ENCODE data around the gene C10orf90.

The C10orf90 gene

GRCh38 chr10:126536656-126537055 lies 133.8 kb downstream of the C10orf90 start:
- no peak for DNase-seq

DNA sequence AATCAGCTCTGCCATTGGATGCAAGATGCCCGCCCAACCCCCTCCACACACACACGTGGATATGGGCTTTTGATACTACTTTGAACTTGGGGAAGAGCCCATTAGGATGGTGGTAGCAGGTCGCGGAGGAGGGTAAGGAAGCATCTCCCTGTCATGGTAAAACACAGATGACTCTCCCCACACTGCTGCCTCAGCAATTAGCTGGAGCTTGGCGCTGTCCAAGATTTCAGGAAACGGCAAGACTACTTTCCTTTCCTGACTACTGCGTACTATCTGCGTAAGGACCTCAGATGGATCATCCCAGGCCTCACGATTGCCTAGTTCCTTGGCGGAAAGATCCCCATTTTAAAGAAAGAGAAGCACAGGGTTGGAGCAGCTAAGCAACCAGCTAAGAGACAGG lies 134.3 kb downstream of the C10orf90 start:
- DNase-seq, result no peak

DNA sequence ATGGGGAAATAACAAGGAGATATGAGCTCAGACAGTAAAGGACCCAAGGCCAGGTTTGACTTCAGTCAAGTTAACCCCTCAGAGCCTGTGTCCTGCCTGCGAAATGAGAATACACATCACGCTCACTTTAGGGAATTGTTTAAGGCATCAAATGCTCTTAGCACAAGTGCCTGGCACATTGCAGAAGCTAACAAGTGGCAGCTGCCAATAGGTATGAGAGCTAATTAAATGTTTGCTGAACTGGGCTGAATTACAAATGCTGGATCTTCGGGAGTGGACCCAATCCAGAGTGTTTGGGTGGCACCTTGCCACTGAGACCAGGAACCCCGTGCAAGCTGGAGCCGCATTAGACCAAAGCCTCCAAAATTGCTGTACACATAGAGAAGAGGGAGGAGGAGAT lies 136.8 kb downstream of the C10orf90 start:
- DNase-seq, result no peak

DNA sequence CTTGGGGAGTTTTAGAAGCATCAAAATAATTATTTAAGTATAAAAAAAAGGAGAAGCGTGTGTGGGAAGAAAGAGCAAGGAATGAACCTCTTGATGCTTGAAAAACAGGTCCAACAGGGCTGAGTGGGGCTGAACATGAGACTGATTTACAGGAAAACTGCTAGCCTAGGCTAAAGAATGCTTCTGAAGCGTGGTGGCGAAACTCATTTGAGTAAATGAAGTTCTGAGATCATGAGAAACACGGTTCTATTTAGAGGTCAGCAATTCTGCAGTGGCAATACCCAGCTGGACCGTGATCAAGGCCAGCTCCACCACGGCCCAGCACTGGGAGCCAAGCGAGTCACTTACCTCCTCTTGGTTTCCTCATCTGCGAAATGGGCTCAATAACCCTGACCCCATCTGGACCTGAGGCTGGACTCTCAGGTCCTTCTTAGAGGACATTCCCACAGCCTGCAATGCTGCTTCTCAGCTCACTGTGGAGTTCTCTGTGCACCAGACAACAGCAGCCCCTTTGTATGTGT lies 142.1 kb downstream of the C10orf90 start:
- DNase-seq, result no peak

DNA sequence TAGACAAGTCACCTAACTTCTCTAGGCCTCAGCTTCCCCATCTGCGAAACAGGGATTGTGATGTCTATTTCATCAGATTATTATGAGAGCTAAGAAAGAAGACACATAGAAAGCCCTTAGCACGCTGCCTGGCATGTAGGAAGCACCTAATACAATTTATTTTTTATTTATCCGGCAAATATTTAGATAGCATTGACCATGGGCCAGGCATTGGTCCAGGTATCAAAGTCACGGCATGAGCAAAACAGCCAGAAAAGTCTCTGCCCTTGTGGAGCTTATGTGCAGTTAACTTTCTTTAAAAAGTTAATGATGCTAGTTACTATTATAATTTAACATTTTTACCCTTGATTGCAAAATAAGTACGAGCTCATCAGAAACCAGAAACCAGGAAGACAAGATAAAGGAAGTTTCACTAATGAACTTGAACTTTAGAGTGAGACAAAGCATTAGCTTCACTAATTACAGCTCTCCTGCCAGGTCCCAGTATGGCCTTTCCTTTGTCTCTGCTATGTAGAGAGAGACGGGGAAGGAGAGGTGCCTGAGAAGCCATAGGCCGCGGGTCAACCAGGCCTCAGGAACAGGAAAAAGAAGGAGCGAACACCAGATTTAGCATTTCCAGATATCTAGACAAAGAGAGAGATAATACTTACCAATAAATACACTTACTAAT lies 142.7 kb downstream of the C10orf90 start:
- no peak for DNase-seq

- peak; percentile 55 for DNase-seq
Observed at GRCh38 chr10:126525326-126525725, 145.2 kb downstream of the C10orf90 start.

- no peak for DNase-seq
Observed at GRCh38 chr10:126524526-126524925, 146.0 kb downstream of the C10orf90 start.

DNA sequence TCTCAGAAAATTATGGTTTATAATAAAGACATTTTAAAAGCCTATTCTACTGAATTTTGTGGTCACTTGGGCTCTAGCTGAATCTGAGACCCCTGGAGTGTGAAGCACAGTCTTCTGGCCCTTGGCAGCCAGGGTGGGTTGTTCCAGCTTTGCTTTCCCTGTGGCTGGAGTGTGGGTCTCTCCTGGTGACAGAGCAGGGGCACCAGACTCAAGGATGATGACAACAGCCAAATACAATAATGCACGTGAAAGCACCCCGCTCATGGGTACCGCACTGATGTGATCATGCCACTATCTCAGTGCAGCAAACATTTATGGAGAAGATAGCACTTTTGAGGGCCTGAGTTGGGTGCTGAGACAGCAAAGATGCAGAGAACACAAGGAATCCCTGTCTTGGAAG lies 147.4 kb downstream of the C10orf90 start:
- DNase-seq, result no peak

DNA sequence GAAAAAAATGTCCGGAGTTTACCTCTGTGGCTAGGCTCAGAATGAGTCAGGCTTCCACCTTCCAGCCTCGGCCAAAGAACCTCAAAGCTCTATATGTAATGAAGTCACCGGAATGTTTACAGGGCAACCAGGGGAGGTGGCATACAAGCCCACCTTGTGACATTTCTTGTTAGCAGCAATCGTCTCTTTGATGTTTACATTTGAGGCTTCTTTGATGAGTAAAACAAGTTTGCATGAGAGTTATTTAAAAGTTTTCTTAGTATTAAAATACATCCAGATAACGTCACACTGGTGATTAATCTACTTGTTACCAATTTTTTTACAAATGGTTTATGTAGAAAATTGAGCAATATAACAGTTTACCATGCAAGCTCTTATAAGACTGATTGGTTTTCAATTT lies 149.1 kb downstream of the C10orf90 start:
- DNase-seq, result no peak

- DNase-seq, result no peak
Observed at GRCh38 chr10:126520751-126521317, 149.7 kb downstream of the C10orf90 start.

DNA sequence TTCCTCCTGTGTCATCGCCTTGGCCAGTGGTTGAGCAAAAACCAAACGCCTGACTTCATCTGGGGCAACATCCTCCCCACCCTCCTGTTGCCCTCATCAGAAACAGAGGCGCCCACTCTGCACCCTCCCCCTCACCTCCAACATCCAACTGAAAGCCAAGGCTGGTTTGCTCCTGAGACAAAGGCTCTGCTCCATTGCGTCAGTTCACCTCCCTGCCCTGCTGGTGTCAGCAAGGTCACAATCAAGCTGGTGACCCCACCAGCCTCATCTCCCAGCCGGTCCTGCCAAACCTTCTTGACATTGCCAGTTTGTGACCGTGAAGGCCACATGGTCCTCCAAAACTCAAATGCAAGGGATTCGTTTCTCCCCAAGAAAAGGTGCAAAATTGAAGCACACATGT lies 150.5 kb downstream of the C10orf90 start:
- no peak for DNase-seq

GRCh38 chr10:126519185-126519584 lies 151.3 kb downstream of the C10orf90 start:
- no peak for DNase-seq

DNA sequence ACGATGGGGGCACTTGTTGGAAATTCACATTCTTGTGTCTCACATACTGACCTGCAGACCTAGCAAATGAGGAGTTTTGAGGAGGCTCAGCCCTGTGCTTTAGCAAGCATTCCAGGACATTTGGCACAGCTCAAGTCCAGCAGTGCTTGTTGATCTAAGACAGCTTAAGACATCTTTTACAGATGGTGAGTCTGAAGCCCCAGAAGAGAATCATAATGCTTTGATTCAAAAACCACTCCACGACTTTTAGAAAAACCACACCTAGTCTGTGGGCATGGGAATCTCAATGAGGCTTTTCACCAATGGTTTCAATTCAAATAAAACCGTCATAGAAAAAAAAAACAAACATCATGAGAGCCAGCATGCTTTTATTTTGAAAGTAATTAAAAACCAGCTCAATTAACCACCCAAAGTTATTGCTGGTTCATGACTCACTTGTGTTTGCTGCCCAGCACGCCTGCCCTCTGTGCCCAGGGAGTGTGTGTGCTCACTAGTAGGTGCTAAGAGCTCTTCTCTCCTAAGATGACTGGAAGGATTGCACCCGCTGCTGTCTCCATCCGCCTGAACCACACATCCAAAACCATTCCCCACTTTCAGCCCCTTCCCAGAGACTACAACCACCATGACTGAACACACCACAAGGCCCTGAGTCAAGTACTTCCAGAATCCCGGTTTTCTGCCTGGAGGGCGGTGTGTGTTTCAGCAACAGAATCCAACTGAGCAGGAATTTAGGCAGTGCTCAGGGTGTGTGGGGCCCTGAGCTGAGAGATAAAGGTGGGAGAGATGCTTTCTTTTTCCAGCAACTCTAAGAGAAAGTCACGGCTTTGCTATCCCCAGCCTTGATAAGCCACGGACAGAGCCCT lies 152.0 kb downstream of the C10orf90 start:
- DNase-seq, result no peak

- DNase-seq, result no peak
Observed at GRCh38 chr10:126516515-126516914, 154.0 kb downstream of the C10orf90 start.

- DNase-seq, result no peak
Observed at GRCh38 chr10:126511917-126512479, 158.5 kb downstream of the C10orf90 start.

- no peak for DNase-seq
Observed at GRCh38 chr10:126509182-126509581, 161.3 kb downstream of the C10orf90 start.

DNA sequence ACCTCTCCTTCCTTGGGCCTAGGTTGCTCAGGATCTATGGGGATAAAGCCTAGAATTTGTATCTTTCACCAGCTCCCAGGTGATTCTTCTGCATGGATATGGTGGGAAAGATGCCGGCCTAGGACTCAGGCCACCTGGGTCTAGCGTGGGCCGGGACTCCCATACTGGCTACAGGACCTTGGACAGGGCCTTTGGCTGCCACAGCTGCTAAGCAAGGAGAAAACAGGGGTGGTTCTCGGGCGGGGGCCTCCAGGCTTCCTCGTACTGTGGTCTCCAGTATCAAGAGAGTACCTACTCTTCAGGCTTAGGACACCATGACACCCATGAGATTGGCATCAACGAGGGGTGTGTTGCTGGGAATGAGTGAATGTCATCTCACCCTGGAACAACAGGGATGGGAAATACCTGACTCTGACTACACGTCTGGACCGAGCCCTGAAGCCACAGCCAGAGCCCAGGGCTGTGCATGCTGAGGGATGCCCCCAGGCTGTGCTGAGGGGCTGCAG lies 161.9 kb downstream of the C10orf90 start:
- no peak for DNase-seq

DNA sequence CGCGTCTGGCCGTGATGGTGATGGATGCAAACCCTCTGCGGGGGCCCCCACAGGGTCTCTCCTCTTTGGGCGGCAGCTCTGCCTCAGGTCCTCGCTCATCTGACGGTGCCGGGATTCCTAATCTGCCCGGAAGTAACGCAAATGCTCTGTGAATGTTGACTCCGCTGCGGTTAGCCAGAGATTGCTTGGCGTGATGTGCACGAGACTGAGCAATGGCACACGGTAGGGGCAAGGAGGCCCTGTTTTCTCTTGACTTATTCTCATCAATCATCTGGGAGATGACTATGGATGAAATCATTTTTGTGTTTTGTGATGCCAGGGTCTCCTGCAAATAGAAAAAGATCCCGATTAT lies 165.8 kb downstream of the C10orf90 start:
- no peak for DNase-seq

GRCh38 chr10:126504063-126504760 lies 166.3 kb downstream of the C10orf90 start:
- peak; percentile 70 for DNase-seq

DNA sequence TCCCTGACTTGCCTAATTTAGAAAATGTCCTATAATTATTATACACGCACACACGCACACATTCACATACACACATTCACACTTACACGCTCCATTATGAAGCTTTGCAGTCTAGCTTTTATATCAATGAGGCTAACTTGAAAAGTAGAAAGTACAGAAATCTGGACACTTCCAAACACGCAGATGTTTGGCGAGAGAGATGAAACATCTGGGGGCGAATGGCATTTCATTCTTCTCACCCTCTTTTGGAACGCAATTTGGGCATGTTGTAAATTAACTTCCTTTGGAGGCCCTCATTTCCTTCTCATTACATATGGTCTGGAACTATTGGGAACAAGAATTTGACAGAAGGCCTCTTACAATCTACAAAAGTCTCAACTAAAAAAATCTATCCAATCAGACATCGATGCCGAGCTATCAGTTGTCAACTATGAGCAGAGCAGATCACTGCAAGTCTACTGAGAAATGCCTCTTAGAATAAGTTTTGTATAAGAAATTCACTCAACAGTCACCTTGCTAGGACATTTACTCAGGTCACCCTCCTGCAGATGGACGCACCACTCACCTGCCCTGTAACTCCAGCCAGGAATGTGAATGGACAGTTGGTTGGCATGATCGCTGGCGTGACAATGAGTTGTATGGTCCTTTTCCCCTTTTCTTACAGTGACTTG lies 167.0 kb downstream of the C10orf90 start:
- no peak for DNase-seq

GRCh38 chr10:126502441-126502840 lies 168.1 kb downstream of the C10orf90 start:
- DNase-seq, result no peak

GRCh38 chr10:126501828-126502227 lies 168.7 kb downstream of the C10orf90 start:
- no peak for DNase-seq

Measured in midbrain (tissue), 1 donor.